Measurements from ENCODE around the gene GDAP2.

Gene GDAP2

DNA sequence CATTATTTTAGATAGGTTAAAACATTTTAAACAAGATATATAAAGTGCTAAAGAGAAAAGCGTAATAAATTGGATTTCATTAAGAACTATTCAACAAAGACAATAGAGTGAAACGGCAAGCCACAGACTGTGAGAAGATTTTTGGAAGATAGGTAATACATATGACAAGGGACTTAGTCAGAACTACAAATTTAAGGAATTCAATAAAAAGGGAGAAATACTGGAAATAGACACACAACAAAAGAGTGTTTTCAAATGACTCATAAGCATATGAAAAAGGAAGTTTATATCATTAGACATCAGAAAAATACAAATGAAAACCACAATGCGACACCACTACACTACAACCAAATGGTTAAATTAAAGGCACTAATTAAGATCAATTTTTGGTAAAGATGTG, 90.5 kb downstream of the GDAP2 start:
- no peak for DNase-seq

DNA sequence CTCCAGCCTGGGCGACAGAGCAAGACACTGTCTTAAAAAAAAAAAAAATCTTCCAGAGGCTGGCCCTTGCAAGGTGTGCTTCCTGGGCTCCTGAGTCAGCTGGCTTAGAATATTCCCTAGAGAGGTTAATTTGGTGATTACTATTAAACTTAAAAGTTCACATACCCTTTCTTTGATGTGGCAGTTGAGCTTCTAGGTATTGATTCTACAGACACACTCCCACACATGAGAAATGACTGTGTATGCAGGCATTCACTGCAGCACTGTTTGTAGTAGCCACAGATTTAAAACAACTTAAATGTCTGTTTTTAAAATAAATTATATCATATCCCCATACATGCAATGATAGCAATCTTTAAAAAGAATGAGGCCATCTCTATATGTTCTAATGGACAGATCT, 93.4 kb downstream of the GDAP2 start:
- DNase-seq, result no peak

DNA sequence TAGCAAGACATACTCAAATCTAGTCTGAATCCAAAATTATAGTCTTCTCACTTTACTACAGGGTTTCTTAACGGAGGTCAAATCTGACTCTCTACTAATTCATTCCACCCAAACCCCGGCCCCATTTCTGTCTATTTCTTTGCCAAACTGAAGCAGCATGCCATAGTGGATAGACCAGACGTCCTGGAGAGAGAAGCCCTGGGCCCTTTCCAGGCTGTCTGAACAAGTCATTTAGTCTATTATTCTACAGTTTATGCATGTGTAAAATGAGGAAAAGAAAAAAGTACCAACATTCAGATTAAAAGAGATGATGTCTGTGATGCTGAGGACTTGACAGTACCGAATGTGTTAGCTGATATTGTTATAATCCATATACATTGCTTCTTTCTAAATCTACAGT, 95.0 kb downstream of the GDAP2 start:
- DNase-seq, result no peak

DNA sequence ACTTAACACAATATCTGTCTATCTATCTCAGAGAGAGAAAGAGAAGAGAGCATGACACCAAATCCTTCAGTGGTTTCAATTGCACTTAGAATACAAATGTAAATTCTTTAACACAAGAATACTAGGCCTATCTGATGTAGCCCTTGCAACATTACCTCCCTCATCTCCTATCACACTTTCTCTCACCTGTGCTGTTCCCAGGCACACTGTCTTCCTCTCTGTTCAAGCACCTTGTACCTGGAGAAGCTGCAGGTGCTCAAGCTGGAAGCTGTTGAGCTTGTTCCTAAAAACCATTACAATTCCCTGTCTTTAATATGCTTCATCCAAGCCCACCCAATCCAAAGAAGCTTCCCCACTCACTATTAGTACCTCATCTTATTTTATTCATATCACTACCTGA, 97.0 kb downstream of the GDAP2 start:
- DNase-seq, result no peak

DNA sequence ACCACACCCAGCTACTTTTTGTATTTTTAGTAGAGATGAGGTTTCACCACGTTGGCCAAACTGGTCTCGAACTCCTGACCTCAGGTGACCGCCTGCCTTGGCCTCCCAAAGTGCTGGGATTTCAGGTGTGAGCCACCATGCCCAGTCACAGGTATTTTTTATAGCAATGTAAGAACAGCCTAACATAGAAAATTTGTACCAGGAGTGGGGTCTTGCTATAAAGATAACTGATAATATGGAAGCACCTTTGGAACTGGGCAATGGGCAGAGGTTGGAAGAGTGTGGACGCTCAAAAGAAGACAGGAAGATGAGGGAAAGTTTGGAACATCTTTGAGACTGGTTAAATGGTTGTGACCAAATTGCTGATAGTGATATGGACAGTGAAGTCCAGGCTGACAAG, 99.2 kb downstream of the GDAP2 start:
- no peak for DNase-seq

DNA sequence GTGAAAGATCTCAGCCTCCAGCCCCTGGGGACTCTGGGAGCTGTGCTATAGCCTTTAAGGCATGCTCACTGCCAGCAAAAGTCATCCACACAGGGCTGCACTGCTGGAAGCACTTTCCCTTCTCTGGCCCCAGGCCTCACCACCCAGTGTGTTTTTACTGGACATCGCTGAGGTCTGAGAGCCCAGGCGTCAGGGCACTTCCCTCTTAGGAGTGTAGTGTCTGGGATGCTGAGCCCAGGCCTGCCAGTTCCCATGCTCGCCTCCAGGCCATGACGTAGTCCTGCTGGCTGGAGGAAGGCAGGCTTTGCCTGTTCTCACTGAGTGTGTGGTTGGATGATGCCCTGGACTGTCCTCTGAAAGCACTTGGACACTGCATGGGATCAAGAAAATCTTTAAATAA, 101.2 kb downstream of the GDAP2 start:
- no peak for DNase-seq

DNA sequence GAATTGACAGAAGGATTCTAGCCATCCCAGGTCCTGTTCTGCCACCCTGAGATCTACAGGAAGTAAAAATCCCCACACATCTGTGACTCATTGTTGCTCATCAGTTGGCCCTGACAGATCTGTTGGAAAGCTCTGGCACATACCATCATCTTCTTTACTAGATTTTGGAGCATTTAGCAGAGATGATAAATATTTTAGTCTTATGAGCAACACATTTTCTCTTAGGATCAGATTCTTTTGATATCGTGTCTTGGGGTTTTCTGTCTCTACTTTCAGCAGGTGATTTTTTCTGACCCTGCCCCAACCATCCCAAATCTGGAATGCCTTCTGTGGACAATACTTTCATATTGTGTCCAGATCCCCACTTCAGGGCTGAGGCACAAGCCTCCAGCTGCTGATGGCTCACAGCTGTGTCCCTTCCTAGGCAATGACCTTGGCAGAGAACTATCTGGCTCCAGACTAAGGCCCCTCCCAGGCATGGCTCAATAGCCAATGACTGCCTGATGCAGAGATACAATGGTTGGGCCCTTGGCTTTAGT, 102.8 kb downstream of the GDAP2 start:
- no peak for DNase-seq

DNA sequence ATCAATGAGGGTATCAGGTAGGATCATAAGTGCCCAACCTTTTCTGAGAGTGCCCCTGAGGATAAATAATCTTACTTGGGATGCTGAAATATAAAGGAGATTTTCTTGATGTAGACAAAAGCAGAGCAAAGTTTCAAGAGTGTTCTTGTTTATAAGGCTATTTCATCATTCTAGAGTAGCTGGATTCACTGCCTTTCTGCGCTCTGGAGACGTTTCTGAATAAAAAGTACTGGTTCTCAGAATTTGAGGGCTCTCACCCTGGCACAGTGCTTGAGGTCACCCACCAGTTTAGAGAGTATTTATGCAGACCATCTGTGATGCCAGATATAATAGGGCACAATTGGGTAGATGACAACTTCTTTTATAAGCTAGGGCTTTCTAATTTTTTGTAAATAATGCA, 103.3 kb downstream of the GDAP2 start:
- no peak for DNase-seq

DNA sequence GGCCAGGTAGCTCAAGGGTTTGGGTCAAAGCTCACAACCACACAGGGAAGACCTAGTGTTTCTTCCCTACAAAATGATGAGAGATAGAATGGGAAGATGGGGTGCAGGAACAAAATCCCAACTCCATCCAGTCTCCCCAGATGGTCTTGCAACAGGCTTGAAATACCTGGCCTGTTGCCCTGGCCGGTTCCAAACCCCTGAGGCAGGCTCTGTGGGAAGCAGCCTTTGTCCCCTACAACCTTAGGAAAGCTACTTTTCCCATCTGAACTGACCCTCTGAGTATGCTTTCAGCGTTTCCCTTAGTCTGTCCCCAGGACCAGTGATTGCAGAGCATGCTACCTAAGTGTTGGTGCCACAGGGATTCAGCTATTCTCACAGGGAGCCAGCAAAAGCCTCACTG, 104.0 kb downstream of the GDAP2 start:
- no peak for DNase-seq

DNA sequence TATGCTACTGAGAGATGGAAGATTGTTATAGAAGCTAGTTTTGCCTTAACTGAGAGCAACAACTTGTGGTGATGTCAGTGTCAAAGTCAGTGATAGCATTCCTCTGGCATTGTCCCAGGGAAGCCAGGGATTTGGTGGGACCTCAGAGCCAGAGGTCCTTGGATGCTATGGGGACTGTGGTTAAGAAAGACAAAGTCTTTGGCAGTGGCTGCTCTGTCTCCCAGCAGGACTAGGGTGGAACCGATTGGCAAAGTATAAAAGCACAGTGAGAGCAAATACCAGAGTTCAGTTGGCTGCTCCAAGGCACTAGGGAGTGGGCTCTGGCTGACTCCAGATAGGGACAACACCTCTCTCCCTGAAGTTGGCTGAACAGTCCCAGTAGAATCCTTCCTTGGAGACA, 104.8 kb downstream of the GDAP2 start:
- no peak for DNase-seq

DNA sequence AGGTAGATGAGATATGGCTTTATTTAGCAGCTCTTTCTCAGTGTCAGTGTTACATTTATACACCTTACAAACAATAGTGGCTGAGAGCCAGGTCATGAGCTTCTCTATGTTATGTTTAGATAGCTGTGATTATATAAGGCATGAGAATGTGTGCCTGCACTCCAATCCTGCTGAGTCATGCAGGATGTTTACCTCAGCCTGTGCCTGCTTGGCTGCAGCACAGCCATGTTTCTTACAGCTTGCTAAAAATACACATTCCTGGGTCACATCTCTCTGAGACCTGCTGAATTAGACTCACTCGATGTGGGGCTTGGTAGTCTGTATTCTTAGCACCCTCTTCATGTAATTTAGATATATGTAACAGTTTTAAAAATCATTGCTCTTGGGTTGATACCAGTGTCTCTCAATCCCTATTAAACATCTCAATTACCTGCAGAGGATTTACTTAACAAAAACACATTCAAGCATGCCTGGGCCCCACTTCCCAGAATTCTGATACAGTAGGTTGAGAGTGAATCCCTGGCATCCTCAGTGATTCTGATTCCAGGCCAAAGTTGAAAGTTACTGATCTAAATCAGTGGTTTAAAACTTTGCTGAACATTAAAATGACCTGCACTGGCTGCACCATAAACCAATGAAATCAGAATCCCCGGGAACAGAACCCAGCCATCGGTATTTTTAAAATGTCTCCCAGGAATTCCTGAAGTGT, 107.5 kb downstream of the GDAP2 start:
- no peak for DNase-seq

DNA sequence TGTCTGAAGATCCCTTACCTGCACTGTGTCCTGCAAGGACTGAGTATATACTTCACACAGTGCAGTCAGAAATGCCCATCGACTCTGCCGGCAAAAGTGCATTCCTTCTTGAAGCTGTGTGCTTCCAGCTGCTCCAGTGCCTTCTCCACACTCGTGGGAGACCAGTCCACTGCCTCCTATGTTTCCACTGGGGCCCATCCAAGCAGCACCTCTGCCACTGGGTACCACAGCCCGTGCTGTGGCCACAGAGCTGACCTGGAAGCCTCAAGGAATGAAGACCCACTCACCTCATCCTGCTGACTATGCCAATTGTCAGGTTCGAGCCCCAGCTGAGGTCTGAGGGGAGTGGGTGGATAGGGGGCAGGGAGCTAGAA, 108.1 kb downstream of the GDAP2 start:
- DNase-seq, result no peak

DNA sequence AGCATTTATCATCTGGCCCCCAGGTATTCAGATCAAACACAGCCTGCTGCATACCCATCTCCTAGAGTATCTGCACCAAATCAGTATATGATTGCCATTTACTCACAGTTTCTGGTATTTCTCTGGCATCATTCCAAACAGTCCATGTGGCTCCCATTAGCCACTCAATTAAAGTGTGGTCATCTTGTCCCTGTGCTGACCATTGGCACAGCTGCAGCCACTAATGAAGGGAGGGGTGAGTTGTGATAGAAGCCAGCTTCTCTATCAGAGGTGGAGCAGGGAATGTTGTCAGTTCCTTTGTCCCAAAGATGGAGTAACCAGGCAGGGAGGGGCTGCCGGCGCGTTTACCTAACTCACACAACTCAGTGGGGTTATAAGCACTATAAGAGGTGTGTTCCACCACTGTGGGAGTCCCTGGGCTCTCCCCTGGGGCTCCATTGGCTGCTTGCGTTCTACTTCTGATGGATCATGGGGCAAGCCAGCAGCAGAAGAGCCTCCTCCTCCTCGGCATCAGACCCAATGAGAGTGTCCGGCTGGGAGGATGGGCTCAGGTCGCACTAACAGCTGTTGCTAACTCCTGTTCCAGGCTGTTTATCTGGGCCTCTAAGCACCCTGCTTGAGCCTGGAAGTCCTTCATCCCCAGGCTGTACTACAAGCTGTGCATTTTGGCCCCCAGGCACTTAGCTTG, 108.6 kb downstream of the GDAP2 start:
- DNase-seq, result no peak

DNA sequence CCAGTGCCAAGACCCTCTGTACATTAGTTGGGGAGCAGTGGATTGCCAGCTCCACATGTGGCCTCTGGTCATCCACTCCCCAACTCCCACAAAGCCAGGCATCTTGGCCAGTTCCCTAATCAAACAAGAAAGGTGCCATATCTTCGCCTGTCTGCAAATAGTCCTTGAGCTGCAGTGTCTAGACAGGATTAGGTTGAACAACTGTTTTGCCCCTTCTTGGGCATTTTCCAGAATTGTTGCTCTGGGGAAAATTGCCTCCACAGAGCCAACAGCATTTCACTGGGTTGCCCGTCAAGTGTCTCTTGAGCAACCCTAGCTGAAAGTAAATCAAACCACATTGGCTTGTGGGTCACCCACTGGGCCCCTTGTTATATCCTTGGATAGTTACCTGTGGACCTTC, 109.3 kb downstream of the GDAP2 start:
- DNase-seq, result no peak

DNA sequence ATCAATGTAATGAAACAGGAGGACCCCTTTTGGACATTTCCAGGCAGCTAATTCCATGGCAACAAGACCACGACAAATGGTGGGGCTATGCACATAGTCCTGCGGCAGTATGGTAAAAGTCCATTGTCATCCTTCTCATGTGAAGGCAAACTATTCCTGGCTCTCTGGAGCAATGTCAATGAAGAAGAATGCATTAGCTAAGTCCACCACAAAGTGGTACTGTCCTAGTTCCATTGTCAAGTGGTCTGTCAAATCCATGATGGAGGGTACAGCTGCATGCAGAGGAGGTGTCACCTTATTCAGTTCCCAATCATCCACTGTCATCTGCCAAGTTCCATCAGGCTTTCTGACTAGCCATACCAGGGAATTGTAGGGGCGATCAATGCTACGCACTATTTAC, 110.1 kb downstream of the GDAP2 start:
- DNase-seq, result no peak

DNA sequence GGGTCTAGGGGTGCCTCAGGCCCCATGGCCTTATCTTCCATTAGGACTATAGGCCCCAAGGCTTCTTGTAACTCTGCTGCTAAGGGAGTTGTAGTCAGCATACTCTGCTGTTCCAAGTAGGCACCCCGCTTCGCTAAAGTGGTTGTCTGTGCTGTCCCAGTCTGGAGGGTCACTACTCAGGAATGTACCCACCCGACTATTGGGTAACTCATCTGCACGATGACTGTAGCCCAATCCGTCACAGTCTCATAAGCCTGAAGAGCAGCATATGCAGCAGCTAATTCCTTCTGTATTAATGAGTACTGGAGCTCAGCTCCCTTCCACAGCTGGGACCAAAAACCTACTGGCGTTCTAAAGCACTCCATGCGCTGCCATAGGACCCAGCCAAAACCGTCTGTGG, 111.0 kb downstream of the GDAP2 start:
- no peak for DNase-seq

DNA sequence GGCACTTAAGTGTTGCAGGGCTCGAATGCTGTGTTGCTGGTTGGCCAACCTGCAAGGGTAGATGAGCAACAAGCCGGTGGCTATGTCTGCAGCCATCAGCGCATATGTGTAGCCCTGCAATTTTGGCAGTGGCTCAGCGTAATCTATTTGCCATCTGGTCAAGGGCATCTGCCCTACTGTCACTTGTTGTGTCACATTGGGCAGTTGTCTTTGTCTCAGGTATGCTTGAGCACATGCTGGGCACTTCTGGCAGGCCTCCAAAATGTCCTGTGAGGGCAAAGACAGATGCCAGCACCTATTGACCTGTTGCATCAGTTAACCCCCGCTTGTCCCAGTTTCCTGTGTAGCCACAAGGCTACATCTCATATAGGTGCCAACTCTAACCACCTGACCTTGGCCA, 111.8 kb downstream of the GDAP2 start:
- no peak for DNase-seq

DNA sequence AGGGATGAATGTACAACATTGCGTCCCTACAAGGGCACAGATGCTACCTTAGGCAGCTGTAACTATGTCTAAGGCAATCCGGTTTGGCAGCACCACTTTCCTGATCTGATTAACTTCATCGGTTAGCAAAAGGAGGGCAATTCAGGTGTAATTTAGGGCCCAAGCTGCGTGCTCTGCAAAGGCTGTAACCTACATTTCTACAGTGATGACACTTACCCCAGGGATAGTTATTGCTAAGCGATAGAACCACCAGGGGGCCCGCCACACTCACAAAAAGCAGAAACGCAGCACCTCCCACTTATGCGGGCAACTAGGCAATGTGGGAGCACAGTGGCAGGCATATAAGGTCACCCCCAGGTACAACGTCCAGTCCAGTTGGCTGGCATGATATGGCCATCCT, 113.5 kb downstream of the GDAP2 start:
- no peak for DNase-seq

DNA sequence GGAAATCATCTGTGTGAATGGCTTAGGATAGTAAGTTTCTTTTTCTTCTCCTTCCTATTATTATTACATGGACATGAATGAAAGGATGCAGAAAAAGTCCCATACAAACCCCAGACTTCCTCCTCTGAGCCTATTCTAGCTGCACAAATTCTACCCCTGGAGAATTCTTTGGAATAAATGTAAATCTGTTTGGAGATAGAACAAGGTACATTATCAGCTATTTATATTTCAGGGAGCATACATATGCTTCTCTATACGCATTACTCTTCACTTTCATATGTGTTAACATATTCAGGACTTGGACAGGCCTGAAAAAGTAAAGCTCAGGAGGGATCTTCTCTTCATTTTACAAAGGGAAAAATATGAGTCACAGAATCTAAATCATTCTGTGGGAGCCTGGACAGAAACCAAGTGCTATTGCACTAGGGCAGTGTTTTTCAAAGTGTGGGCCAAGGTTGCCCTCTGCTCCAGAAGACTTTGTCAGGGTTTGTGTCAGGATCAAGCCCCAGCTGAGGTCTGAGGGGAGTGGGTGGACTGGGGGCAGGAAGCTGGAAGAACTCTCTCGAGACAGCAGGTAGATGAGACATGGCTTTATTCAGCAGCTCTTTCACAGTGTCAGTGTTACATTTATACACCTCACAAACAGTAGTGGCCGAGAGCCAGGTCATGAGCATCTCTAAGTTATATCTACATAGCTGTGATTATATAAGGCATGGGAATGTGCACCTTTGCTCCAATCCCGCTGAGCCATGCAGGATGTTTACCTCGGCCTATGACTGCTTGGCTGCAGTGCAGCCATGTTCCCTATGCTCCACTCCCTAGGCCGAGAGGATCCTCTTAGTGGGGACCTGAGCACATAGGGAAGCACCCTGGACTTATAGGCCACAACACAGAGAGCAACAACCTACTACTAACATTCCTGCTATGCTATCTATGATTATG, 114.3 kb downstream of the GDAP2 start:
- no peak for DNase-seq

Data from CD4-positive, alpha-beta T cell treated with Interleukin-15 for 1 hour (primary cell).